Right lobe of liver (tissue), 4 donors: Measurements from ENCODE around the gene PPAN.

Experiments used
- POLR2A ChIP-seq: fragments of 450-650 bp; IDR thresholded peaks from one replicate; pipeline ENCODE4 v1.6.1; 2017; ENCODE audit warnings: antibody characterized with exemption, mild to moderate bottlenecking
- TF ChIP-seq, protein P1 (sequence below), 4 donors: fragments of 200-600 bp in 3 of 4; fragments of 450-650 bp in 1 of 4; IDR thresholded peaks; one replicate each; pipeline versions ENCODE4 v1.5.1 to v1.8.0; 2016 to 2022; ENCODE audit warnings: antibody characterized with exemption in 4 of 4, mild to moderate bottlenecking in 2 of 4
- donor health status: DM: no; HTN: no; CAD: no.
- donor health status: DM: no; HTN: no; CAD: no.
- donor health status: DM: no; HTN: yes; CAD: no.

DNA sequence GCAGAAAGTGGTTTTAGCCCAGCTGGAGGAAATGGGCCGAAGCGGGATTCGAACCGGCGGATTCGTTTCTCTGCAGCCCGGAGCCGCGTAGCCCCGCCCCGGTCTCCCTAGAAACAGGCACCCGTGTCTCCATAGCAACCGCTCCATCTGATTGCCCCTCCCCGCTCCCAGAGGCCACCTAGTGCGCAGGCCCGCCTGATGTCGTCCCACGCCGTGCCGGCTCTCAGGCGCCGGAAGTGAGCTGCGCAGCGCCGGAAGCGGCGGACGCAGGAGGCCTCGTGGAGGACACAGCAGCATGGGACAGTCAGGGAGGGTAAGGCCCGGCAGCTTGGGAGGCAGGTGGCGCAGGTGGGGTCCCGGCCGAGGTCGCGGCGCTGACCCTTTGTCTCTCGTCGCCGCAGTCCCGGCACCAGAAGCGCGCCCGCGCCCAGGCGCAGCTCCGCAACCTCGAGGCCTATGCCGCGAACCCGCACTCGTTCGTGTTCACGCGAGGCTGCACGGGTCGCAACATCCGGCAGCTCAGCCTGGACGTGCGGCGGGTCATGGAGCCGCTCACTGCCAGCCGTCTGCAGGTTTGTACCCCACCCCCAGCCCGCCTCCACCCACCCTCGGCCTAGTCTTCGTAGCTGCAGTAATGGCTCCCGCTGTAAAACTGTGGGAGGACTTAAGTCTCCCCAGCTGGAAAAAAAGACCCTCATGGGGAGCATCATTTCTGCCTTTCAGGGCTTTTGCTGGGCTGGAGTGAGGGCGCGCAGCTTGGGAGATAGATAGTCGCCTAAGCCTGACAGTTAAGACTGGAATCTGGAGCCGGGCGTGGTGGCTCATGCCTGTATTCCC lies at the start of gene PPAN:
- TF ChIP-seq, protein P1, sequence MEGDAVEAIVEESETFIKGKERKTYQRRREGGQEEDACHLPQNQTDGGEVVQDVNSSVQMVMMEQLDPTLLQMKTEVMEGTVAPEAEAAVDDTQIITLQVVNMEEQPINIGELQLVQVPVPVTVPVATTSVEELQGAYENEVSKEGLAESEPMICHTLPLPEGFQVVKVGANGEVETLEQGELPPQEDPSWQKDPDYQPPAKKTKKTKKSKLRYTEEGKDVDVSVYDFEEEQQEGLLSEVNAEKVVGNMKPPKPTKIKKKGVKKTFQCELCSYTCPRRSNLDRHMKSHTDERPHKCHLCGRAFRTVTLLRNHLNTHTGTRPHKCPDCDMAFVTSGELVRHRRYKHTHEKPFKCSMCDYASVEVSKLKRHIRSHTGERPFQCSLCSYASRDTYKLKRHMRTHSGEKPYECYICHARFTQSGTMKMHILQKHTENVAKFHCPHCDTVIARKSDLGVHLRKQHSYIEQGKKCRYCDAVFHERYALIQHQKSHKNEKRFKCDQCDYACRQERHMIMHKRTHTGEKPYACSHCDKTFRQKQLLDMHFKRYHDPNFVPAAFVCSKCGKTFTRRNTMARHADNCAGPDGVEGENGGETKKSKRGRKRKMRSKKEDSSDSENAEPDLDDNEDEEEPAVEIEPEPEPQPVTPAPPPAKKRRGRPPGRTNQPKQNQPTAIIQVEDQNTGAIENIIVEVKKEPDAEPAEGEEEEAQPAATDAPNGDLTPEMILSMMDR (IDR thresholded peaks at IDR 0.05) = no peak
- TF ChIP-seq POLR2A = peak; percentile 62
